SK-N-MC (cell line): ENCODE results near the gene TMEM14A.

Source experiments
- DNase-seq: peaks from one replicate; pipeline ENCODE4 v3.0.0-alpha.2; 2011; ENCODE audit warnings: low read depth, low spot score
- H3K27ac ChIP-seq: fragments of 200-600 bp; sonication (generic); 2 replicates; pipeline ENCODE4 v1.5.1; 2016; ENCODE audit warnings: mixed run types
- H3K36me3 ChIP-seq: fragments of 200-600 bp; sonication (generic); 2 replicates; pipeline ENCODE4 v1.6.1; 2017; ENCODE audit warnings: antibody characterized with exemption, low read length, mixed read lengths; ENCODE audit not compliant: insufficient read depth
- H3K4me3 ChIP-seq: fragments of 200-600 bp; sonication (generic); 2 replicates; pipeline ENCODE4 v1.5.1; 2016
- H3K9ac ChIP-seq: fragments of 200-600 bp; sonication (generic); 2 replicates; pipeline ENCODE4 v1.8.0; 2017; ENCODE audit warnings: mixed run types, mixed read lengths; ENCODE audit not compliant: insufficient read length
- H3K9me3 ChIP-seq: fragments of 200-600 bp; sonication (generic); 2 replicates; pipeline ENCODE4 v1.6.1; 2017; ENCODE audit warnings: low read depth, mild to moderate bottlenecking, antibody characterized with exemption, low read length, moderate library complexity, mixed read lengths
- EZH2 ChIP-seq: fragments of 200-600 bp; sonication (generic); IDR thresholded peaks from one replicate; pipeline ENCODE4 v1.6.1; 2017; ENCODE audit warnings: antibody characterized with exemption
- FOXP2 ChIP-seq: optimal IDR thresholded peaks from 2 replicates; pipeline ENCODE3; 2011; ENCODE audit warnings: mild to moderate bottlenecking, moderate library complexity; ENCODE audit not compliant: insufficient read depth; ENCODE audit errors: extremely low read length, control extremely low read depth
- POLR2AphosphoS5 ChIP-seq: IDR thresholded peaks from 2 replicates; pipeline ENCODE4 v1.6.1; 2012; ENCODE audit warnings: mild to moderate bottlenecking, low read depth, low read length, borderline replicate concordance

The TMEM14A gene

DNA sequence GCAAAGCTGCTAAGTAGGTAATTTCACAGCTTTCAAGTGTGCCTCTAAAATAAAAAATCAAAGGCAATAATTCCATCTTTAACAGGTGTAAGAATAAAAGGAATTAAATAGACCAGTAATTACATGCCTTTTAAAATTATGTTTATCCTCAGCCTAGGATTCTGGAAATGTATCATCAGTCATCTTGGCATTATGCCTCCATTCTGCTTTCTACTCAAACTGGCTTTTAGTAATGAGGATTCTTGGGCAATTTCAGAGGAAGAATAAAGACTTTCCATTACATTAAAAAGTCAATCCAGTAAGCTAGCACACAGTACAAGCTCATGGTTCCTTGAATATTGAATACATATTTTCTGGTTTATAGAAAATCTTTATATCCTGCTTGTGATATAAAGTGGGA, 47.6 kb downstream of the TMEM14A start:
- Histone ChIP-seq H3K36me3 (no peaks in the 10 kb centered on the region), H3K4me3 (no peak overlapping the region), H3K27ac (no peak overlapping the region), H3K9me3 (no peaks in the 10 kb centered on the region), H3K9ac (no peak overlapping the region)
- TF ChIP-seq EZH2 = no peak
- no peak for TF ChIP-seq POLR2AphosphoS5
- no peak for TF ChIP-seq FOXP2
- no peak for DNase-seq

DNA sequence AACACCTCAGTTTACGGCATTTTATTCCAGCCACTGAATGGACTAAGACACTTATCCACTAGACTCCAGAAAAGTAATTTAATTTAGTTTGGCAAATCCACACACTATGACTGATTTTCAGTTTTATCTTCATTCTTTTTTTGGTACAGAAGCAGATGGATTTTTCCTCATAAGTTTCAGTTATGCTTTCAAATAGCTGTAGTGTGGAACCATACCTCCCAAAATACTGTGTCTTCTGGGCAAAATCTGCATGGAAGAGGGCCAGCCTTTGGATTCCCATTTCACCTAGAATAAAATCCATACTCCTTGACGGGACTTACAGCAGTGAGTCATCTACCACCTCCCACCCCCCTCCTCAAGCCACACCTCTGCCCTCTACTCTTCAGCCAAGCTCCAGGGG, 49.4 kb downstream of the TMEM14A start:
- no peak for TF ChIP-seq EZH2
- TF ChIP-seq POLR2AphosphoS5 = no peak
- no peak for TF ChIP-seq FOXP2
- no peak for DNase-seq
- Histone ChIP-seq H3K9me3 (no peaks in the 10 kb centered on the region), H3K36me3 (no peaks in the 10 kb centered on the region), H3K9ac (no peak overlapping the region), H3K4me3 (no peak overlapping the region), H3K27ac (no peak overlapping the region)

DNA sequence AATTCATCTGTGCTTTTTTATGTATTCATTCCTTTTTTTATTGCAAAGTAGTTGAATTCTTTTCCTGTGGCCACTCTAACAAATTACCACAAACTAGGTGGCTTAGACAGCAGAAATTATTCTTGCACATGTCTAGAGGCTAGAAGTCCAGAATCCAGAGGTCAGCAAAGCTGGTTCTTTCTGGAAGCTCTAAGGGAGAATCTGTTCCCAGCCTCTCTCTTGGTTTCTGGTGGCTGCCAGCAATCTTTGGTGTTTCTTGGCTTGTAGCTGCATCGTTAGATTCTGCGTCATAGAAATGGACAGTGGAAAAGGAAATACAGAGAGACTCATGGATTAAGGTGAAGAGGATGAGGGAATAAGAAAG, 53.1 kb downstream of the TMEM14A start:
- Histone ChIP-seq H3K9ac (no peak overlapping the region), H3K27ac (0 out of 2 replicates have a peak overlapping the region, but pooled peaks have one; percentile 28), H3K9me3 (no peaks in the 10 kb centered on the region), H3K36me3 (no peaks in the 10 kb centered on the region), H3K4me3 (no peak overlapping the region)
- DNase-seq = no peak
- no peak for TF ChIP-seq POLR2AphosphoS5
- TF ChIP-seq EZH2 = no peak
- no peak for TF ChIP-seq FOXP2

DNA sequence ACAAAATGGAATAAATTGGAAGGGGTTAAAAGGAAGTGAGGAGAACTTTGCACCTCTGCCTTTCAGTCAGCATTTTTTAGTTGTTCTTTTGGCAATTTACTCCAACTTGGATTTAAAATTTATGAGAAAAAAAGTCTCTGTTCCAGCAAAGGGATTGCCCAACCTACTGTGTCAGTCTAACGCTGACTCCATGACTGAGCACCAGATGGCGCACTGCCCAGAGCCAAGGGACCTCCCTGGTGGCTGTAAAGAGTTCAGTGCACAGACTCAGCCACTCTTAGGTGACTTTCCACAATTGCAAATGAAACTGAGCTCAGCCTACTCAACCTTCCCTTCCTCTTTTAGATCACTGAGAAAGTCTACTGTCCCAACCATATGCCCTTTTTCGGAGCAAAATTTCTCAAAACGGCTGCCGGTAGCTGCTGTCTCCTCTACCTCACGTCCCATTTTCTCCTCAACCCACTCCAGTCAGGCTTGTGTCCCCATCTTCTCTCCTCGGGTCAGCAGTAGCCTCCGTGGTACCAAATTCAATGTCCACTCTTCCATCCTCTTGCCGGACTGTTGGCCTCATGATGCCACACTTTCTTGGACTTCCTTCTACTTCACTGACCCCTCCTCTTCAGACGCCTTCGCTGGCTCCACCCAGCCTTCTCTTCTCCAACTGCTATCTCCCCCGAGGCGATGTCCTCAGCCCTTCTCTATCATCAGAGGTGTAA, 53.7 kb downstream of the TMEM14A start:
- no peak for TF ChIP-seq EZH2
- no peak for TF ChIP-seq FOXP2
- TF ChIP-seq POLR2AphosphoS5 = no peak
- Histone ChIP-seq H3K36me3 (no peaks in the 10 kb centered on the region), H3K9me3 (no peaks in the 10 kb centered on the region), H3K9ac (no peak overlapping the region), H3K27ac (0 out of 2 replicates have a peak overlapping the region, but pooled peaks have one; percentile 28), H3K4me3 (no peak overlapping the region)
- DNase-seq = peak; percentile 26

DNA sequence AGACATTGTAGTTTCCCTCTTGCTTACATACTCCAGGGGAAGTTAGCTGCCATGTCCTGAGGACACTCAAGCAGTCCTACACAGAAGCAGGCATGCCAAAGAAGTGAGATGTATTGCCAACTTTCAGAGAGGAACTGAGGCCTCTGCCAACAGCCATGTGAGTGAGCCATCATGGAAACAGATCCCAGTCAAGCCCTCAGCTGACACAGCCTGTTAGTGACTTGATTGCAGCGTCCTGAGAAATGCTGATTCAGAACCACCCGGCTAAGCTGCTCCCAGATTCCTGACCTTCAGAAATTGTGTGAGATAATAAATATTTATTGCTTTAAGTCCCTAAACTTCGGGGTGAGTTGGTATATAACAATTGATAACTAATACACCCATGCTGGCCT, 54.2 kb downstream of the TMEM14A start:
- no peak for DNase-seq
- TF ChIP-seq EZH2 = no peak
- TF ChIP-seq POLR2AphosphoS5 = no peak
- TF ChIP-seq FOXP2 = no peak
- Histone ChIP-seq H3K9ac (no peak overlapping the region), H3K36me3 (no peaks in the 10 kb centered on the region), H3K4me3 (no peak overlapping the region), H3K27ac (no peak overlapping the region), H3K9me3 (no peaks in the 10 kb centered on the region)

DNA sequence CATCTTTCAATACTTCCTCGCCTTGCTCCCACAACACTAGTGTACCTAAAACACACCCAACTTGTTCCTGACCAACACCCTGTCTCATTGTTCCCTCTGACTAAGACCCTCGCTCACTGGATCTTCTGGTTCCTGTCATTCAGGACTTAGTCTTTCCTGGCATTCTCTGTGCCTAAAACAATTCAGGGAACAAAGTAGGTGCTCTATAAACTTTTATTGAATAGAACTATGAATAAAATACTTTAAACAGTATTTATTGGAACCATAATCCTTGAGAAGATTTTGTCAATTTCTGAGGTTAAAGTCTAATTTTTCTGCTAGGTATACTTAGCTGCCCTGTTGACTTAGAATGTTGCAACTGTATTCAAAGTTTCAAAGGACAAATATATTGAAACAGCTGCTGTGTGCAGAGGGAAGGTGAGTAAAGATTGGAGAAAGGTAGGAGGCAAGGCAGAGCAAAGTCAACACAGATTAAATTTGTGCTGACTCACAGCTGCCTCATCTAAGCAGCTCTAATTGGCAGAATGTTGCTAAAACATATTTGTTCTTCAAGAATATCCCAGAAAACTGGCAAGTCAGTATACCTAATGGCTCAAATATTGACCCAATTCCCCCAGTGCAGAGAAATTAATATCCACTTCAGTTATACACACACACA, 54.8 kb downstream of the TMEM14A start:
- Histone ChIP-seq H3K36me3 (no peaks in the 10 kb centered on the region), H3K9me3 (no peaks in the 10 kb centered on the region), H3K27ac (no peak overlapping the region), H3K4me3 (no peak overlapping the region), H3K9ac (no peak overlapping the region)
- TF ChIP-seq EZH2 (no peak), POLR2AphosphoS5 (no peak), FOXP2 (no peak)
- DNase-seq = no peak

DNA sequence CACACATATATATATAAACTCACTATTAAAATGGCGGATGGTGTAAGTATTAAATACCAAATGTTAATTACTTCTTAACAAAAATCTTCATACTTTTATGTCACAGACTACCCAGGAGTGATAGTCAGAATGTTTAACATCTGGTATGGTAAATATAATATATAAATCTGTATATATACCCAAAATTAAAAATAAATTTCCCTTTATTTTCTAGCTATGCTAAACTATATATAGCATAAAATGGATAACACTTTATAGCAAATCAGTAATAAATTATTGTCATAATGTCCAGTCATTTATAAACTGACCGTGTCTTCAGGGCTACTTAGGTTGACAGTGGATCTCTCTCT, 55.3 kb downstream of the TMEM14A start:
- Histone ChIP-seq H3K9ac (no peak overlapping the region), H3K27ac (no peak overlapping the region), H3K4me3 (no peak overlapping the region), H3K9me3 (no peaks in the 10 kb centered on the region), H3K36me3 (no peaks in the 10 kb centered on the region)
- no peak for DNase-seq
- no peak for TF ChIP-seq FOXP2

DNA sequence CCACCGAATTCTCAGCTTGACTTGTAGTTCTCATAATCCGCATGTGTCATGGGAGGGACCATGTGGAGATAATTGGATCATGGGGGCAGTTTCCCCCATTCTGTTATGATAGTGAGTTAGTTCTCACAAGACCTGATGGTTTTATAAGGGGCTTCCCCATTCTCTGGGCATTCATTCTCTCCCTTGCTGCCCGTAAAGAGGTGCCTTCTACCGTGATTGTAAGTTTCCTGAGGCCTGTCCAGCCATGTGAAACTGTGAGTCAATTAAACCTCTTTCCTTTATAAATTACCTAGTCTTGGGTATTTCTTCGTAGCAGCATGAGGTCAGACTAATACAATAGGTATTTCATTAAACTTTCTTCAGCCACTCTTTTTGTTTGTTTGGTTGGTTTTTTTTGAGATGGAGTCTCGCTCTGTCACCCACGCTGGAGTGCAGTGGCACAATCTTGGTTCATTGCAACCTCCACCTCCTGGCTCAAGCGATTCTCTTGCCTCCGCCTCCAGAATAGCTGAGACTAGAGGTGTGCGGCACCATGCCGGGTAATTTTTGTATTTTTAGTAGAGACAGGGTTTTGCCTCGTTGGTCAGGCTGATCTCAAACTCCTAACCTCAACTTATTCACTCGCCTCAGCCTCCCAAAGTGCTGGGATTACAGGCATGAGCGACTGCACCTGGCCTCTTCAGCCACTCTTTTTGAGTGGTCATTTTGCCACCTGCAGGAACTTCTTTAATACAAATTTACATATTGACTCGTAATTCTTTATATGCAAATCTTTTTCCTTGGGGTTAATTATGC, 56.0 kb downstream of the TMEM14A start:
- Histone ChIP-seq H3K9me3 (no peaks in the 10 kb centered on the region), H3K9ac (no peak overlapping the region), H3K4me3 (no peak overlapping the region), H3K36me3 (no peaks in the 10 kb centered on the region), H3K27ac (no peak overlapping the region)
- no peak for DNase-seq
- no peak for TF ChIP-seq POLR2AphosphoS5
- TF ChIP-seq FOXP2 = no peak
- TF ChIP-seq EZH2 = no peak

DNA sequence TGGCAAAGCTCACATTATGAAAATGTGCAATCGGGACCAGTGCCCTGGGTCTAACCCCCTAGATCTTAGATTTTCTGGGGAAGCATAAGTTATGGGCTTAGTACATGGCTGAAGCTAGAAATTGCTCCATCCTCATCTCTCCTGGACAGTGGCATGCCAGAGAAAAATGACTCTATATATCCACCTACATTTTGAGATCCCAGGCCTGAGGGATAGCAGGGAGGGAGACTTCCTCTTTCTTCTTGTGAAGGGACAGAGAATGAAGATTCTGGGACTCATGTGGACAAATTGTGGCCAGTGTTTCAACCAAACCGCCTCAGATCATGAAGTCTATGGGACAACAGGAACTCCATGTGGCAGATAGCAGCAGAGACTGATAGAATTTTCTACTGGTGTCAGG, 57.0 kb downstream of the TMEM14A start:
- Histone ChIP-seq H3K36me3 (no peaks in the 10 kb centered on the region), H3K4me3 (no peak overlapping the region), H3K27ac (no peak overlapping the region), H3K9ac (no peak overlapping the region), H3K9me3 (no peaks in the 10 kb centered on the region)
- TF ChIP-seq EZH2 (no peak), POLR2AphosphoS5 (no peak), FOXP2 (no peak)
- DNase-seq = no peak
